IMR-90 (cell line): ENCODE measurements around the gene QSOX2.

Source experiments
- BHLHE40 ChIP-seq: fragments of 150-350 bp; IDR thresholded peaks from 2 replicates; pipeline ENCODE4 v1.6.1; 2016; ENCODE audit warnings: mild to moderate bottlenecking, low read depth, low read length
- CEBPB ChIP-seq: IDR thresholded peaks from 2 replicates; pipeline ENCODE4 v1.6.1; 2012; ENCODE audit warnings: low read depth, low read length, improper control_type of control experiment
- CHD1 ChIP-seq: IDR thresholded peaks from 2 replicates; pipeline ENCODE4 v1.6.1; 2012; ENCODE audit warnings: low read depth, low read length, improper control_type of control experiment
- CTCF ChIP-seq: conservative IDR thresholded peaks from 2 replicates; pipeline ENCODE4 v1.5.1; 2012; ENCODE audit warnings: mild to moderate bottlenecking, low read depth, low read length, improper control_type of control experiment
- MAFK ChIP-seq: IDR thresholded peaks from 2 replicates; pipeline ENCODE4 v1.6.1; 2012; ENCODE audit warnings: low read depth, low read length, improper control_type of control experiment
- MAZ ChIP-seq: IDR thresholded peaks from 2 replicates; pipeline ENCODE4 v1.6.1; 2012; ENCODE audit warnings: low read depth, mild to moderate bottlenecking, low read length, improper control_type of control experiment, moderate library complexity, borderline replicate concordance
- MXI1 ChIP-seq: IDR thresholded peaks from 2 replicates; pipeline ENCODE4 v1.6.1; 2012; ENCODE audit warnings: low read depth, mild to moderate bottlenecking, low read length, moderate library complexity, borderline replicate concordance
- NFE2L2 ChIP-seq: fragments of 150-350 bp; IDR thresholded peaks from 2 replicates; pipeline ENCODE4 v1.6.1; 2016; ENCODE audit warnings: low read depth, mild to moderate bottlenecking, low read length
- POLR2A ChIP-seq: IDR thresholded peaks from 2 replicates; pipeline ENCODE4 v1.6.1; 2012; ENCODE audit warnings: mild to moderate bottlenecking, low read depth, low read length
- RAD21 ChIP-seq: IDR thresholded peaks from 2 replicates; pipeline ENCODE4 v1.6.1; 2012; ENCODE audit warnings: low read length, improper control_type of control experiment
- RFX5 ChIP-seq: IDR thresholded peaks from 2 replicates; pipeline ENCODE4 v1.8.0; 2012; ENCODE audit warnings: low read depth, mild to moderate bottlenecking, low read length, moderate library complexity
- SMC3 ChIP-seq: fragments of 150-350 bp; IDR thresholded peaks from 2 replicates; pipeline ENCODE4 v1.6.1; 2016; ENCODE audit warnings: low read depth, mild to moderate bottlenecking, antibody characterized with exemption, low read length, moderate library complexity
- USF2 ChIP-seq: fragments of 150-350 bp; IDR thresholded peaks from 2 replicates; pipeline ENCODE4 v1.6.1; 2017; ENCODE audit warnings: mild to moderate bottlenecking, antibody characterized with exemption, low read length, low read depth

GRCh38 chr9:136171009-136171800, 74.4 kb downstream of the QSOX2 start:
- no peak for TF ChIP-seq CTCF
- TF ChIP-seq MXI1 = no peak
- TF ChIP-seq POLR2A = no peak
- no peak for TF ChIP-seq SMC3
- TF ChIP-seq USF2 = no peak
- TF ChIP-seq CHD1 = no peak
- no peak for TF ChIP-seq MAFK
- no peak for TF ChIP-seq CEBPB
- TF ChIP-seq MAZ = no peak
- no peak for TF ChIP-seq BHLHE40
- TF ChIP-seq RAD21 = no peak
- TF ChIP-seq RFX5 = no peak
- no peak for TF ChIP-seq NFE2L2
